ENCODE data around the gene UTP4. TPM values are rescaled to one million over a fixed set of nuclear protein-coding genes. Genes with fewer than 3 reads are reported as not detected.

Gene UTP4
- total and polyA plus RNA-seq, 12 donors, result 8.8 to 51.2 (median 24.0) TPM

DNA sequence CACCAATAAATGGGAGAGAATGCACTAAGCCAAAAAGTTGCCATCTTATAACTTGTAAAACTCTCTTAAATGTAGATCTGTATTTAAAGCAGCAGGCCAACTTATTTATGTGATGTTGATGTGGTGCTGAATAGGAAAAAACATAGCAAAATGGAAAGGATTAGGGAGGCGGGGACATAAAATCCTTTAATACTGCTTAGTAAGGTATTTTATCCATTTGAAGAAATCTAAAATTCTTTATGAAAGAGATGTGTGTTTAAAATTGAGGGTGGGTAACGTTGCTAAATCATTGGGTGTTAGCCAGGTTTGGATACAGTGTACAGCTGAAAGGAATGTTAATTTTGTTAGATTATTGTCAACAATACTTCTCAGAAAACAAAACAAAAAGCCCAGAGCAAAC lies 68.8 kb downstream of the UTP4 start:
- no peaks in the 10 kb centered on the region for H3K9me3 ChIP-seq (replicated peaks in 1 of 3)
- intact Hi-C loops (cut with DNase I), result no loop called here
- peaks cover 27 to 57% of the 10 kb centered on the region in 2 donors for H3K4me1 ChIP-seq (replicated peaks in 1 of 2)
- no peaks in the 10 kb centered on the region for H3K36me3 ChIP-seq (replicated peaks in 1 of 2)
- TF ChIP-seq, protein P1, sequence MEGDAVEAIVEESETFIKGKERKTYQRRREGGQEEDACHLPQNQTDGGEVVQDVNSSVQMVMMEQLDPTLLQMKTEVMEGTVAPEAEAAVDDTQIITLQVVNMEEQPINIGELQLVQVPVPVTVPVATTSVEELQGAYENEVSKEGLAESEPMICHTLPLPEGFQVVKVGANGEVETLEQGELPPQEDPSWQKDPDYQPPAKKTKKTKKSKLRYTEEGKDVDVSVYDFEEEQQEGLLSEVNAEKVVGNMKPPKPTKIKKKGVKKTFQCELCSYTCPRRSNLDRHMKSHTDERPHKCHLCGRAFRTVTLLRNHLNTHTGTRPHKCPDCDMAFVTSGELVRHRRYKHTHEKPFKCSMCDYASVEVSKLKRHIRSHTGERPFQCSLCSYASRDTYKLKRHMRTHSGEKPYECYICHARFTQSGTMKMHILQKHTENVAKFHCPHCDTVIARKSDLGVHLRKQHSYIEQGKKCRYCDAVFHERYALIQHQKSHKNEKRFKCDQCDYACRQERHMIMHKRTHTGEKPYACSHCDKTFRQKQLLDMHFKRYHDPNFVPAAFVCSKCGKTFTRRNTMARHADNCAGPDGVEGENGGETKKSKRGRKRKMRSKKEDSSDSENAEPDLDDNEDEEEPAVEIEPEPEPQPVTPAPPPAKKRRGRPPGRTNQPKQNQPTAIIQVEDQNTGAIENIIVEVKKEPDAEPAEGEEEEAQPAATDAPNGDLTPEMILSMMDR (IDR thresholded peaks at IDR 0.05), result no peak
- no peak for TF ChIP-seq POLR2A (IDR thresholded peaks at IDR 0.05)
- no peaks in the 10 kb centered on the region for H3K27me3 ChIP-seq
- WGBS, 4 donors, result 68 to 78% (median 73%) methylated on average over 2 of the region's 2 CpGs
- H3K27ac ChIP-seq, result no peak overlapping the region
- no peak overlapping the region for H3K4me3 ChIP-seq
- DNase-seq, result no peak

DNA sequence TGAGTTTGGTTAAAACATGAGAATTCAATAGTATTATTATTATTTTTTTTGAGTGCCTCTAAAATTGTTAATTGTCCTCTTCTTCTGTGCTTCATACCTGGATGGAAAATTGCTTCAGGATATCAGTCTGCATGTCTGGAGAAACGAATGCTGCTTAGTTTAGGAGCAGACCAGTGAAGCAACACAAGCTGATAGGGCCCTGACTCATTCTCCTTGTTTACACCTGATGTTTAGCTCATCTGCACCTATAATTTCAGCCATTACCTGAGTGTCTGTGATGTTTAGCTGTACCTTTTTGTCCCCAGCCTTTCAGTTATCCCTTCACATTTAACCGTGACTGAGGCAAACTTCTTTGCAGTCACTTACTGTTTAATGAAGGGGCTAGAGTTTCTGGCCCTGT lies 69.3 kb downstream of the UTP4 start:
- intact Hi-C loops (cut with DNase I), result no loop called here

DNA sequence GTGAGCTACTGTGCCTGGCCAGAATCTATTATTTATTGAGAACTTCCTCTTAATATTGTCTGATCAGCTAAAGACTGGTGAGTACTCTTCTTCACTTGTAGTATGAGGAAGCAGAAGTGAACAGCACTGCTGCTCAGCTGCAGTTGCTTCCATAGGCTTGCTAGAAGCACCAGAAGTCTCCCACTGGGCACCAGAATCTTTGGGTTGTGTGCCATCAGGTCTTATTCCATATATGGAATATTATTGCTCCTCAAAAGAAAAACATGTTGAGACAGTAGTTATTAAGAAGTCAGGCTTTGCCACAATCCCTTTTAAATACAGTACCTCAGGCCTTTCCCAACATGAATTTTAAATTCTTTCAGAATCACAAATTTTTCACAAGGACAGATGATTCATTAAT lies 71.7 kb downstream of the UTP4 start:
- Histone ChIP-seq H3K4me1 (replicated peaks in 1 of 2) (peaks cover 24 to 46% of the 10 kb centered on the region in 2 donors), H3K36me3 (replicated peaks in 1 of 2) (no peaks in the 10 kb centered on the region), H3K4me3 (no peak overlapping the region), H3K9me3 (replicated peaks in 1 of 3) (no peaks in the 10 kb centered on the region), H3K27me3 (no peaks in the 10 kb centered on the region), H3K27ac (peak overlapping the region; percentile 62 to 82 (median 67))
- intact Hi-C loops (cut with DNase I), result no loop called here
- DNase-seq, result peak in 1 of 7 donors; percentile 19
- TF ChIP-seq POLR2A (IDR thresholded peaks at IDR 0.05), result no peak
- TF ChIP-seq, protein P1 (IDR thresholded peaks at IDR 0.05), result no peak

More for the DNA sequence above, 69.3 kb downstream of the UTP4 start:
- Histone ChIP-seq H3K36me3 (replicated peaks in 1 of 2) (no peaks in the 10 kb centered on the region), H3K4me1 (replicated peaks in 1 of 2) (peaks cover 27 to 57% of the 10 kb centered on the region in 2 donors), H3K27ac (no peak overlapping the region), H3K9me3 (replicated peaks in 1 of 3) (no peaks in the 10 kb centered on the region), H3K4me3 (no peak overlapping the region), H3K27me3 (no peaks in the 10 kb centered on the region)
- DNase-seq, result no peak
- TF ChIP-seq, protein P1 (IDR thresholded peaks at IDR 0.05), result no peak
- TF ChIP-seq POLR2A (IDR thresholded peaks at IDR 0.05), result no peak
- 47 to 56% (median 50%) methylated on average over 2 of the region's 2 CpGs for WGBS, 4 donors

DNA sequence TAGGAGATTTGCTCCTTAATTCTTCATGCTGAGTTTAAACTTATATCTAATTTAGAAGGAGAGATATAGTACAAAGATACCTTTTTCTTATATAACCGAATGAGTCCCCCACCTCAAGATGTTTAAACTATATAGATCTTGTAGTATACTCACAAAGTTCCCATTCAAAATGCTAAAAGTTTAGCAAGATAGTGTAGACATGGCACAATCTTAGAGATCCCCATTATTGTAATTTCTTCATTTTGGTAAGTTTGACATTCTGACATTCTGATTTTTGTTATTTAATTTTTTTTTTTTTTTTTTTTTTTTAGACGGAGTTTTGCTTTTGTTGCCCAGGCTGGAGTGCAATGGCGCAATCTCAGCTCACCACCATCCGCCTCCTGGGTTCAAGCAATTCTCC lies 77.3 kb downstream of the UTP4 start:
- WGBS, 4 donors, result 87 to 96% (median 90%) methylated on average over 4 of the region's 4 CpGs
- intact Hi-C loops (cut with DNase I), result no loop called here
- Histone ChIP-seq H3K27ac (no peak overlapping the region), H3K4me3 (no peak overlapping the region), H3K4me1 (replicated peaks in 1 of 2) (peaks cover 8 to 13% of the 10 kb centered on the region in 2 donors), H3K36me3 (replicated peaks in 1 of 2) (no peaks in the 10 kb centered on the region), H3K9me3 (replicated peaks in 1 of 3) (no peaks in the 10 kb centered on the region), H3K27me3 (no peaks in the 10 kb centered on the region)
- DNase-seq, result no peak
- TF ChIP-seq, protein P1 (IDR thresholded peaks at IDR 0.05), result no peak
- no peak for TF ChIP-seq POLR2A (IDR thresholded peaks at IDR 0.05)

All from adrenal gland (tissue), 12 donors.